ENCODE results near the gene C20orf96.
"Not testable (repeated sequence)": the region's sequence is repeated elsewhere in the genome, so short reads cannot be mapped to it uniquely, and the experiment has no call there.

GRCh38 chr20:225879-226278 lies 64.7 kb downstream of the C20orf96 start:
- not testable (repeated sequence) for TF ChIP-seq CTCF (IDR thresholded peaks at IDR 0.05; ENCODE audit: low read depth, low read length); POLR2A (IDR thresholded peaks at IDR 0.05; ENCODE audit: extremely low read depth, insufficient read length); MYC (IDR thresholded peaks at IDR 0.05; ENCODE audit: low read depth, low read length); MAX (IDR thresholded peaks at IDR 0.05; ENCODE audit: low read depth, low read length)
